HG03378 (cell line): Measurements from ENCODE around the gene CCDC194.

Experiments used
- ATAC-seq: cut with Tn5 transposase; IDR thresholded peaks from one replicate; pipeline ENCODE4 v1.9.1; 2021; ENCODE audit warnings: mild to moderate bottlenecking, moderate library complexity; ENCODE audit not compliant: unreplicated experiment

CCDC194 gene

GRCh38 chr19:17406046-17406886 is 12.3 kb upstream of the CCDC194 start:
- peak; percentile 3 for ATAC-seq

DNA sequence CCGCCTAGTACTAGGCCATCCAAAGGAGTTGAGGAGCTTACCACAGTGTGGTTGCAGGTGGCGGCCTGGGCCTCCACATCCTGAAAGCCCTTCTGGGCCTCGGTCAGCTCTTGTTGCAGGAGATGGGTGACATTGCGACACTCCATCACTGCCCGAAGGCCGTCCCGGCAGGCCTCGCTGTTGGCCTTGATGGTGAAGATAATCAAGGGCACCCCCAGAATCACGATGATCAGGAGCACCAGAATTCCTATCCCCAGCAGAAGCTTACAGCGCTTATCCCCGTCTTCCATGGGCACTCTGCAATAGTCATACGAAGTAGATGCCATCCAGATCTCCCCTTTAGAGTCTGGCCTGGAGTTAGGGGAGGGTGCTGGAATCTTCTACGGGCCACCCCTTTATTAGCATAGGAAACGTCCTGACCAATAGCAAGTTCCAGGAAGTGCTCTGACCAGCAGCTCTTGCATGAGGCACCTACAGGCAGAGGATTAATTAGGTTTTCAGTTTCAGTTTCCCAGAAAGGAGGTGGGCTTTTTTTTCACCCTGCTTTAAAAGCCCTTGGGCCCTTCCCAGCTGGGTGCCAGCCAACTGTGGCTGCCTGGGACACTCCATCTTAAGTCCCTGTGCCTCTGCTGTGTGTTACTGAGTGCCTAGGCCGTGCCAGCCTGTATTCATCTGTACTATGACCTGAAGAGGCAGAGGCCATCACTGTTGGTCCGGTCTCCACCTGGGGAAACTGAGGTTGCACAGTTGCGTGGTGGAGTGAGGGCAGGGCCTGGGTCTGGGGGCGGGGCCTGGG is 11.5 kb upstream of the CCDC194 start, which contains the start of gene BST2:
TSS of gene BST2 (minus strand) at position 381 of the 796 bp plus-strand sequence. CDS start at position 326, 55 bp downstream.
- peak; percentile 71 for ATAC-seq

DNA sequence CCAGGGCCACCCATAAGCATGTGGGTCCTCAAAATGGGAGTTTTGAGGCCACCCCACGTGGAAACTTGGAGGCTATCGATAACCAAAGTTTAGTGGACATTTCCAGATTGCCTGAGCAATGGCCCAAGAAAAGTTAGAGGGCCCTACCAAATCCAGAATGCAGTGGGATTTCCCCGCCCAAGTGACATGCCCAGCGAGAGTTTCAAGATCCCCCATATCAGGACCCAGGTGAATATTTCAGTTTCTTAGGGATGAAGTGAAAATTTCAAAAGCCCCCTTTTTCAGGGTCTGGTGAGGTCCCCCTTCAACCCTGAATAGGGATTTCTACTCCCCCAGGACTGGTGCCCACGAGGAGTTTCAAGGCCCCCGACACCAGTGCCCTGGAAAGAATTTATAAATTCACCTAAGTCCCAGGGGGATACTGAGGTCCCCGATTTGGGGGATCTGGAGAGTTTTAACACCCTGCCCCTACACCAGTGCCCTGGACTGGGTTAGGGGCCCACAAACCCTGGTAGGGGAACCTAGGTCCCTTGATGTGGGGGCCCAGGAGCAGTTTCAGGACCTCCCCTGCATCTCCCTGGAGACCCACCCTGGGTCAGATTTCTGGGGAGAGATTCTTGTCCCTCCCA is 10.7 kb upstream of the CCDC194 start:
- peak; percentile 23 for ATAC-seq

DNA sequence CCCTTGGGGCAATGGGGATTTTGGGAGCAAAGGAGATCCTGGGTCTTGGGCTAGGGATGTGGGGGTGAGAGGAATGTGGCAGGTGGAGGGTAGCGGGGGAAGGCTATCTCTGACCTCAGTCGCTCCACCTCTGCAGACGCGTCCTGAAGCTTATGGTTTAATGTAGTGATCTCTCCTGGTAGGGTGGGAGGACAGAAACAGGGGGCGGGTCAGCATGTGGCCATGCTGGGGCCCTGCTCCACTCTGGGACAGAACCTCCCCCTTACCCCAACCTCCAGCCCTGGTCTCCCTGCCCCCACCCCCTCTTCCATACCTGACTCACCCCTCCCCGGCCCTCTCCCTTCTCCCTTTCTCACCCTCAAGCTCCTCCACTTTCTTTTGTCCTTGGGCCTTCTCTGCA is 10.0 kb upstream of the CCDC194 start:
- ATAC-seq, result no peak

DNA sequence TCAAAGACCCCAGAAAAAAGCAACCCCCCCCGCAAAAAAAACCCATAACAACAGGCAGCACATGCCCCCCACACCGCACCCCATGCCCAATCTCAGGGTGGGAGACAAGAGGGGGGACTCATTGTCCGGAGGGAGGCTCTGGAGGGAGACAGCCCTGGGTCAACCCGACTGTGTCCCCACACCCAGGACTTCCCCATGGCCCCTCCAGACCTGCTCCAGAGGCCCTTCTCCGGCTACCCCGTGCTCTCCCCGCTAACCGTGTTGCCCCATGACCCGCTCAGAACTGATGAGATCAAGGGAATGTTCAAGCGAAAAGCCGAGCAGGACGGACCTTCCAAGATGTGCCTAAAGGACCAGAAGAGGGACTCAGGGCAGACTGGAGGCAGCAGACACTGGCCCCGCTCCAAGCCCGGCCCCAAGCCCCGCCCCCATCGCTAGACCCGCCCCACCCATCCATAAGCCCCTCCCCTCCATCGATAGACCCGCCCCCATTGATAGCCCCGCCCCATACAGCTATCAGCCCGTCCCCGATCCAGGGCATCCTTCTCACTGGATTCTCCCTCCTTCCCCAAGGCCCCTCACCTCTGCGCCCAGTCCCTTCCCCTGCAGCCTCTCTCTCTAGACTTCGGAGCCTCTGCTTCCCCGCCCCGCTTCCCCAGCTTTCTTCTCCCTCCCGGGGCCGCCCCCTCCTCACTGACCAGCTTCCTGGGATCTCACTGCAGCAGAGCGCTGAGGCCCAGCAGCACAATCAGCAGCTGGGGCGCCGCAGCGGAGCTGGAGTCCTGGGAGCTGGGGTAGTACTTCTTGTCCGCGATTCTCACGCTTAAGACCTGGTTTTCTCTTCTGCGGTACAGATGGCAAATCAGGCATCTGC is 9.2 kb upstream of the CCDC194 start:
- no peak for ATAC-seq

DNA sequence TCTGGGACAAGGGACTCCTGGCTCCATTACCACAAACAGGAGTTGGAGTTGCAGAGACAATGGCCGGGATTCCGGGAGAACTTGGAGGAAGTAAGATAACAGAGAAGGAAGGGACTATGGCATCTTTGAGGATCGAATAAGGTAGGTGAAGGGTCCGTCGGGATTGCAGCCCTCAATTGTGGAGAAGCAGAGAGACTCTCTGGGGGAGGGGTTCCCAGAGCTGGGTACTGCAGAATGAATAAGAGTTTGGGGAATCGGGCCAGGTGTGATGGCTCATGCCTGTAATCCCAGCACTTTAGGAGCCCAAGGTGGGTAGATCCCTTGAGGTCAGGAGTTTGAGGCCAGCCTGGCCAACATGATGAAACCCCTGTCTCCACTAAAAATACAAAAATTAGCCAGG is 7.6 kb upstream of the CCDC194 start:
- ATAC-seq, result no peak

- no peak for ATAC-seq
Measured at GRCh38 chr19:17398902-17399527, 5.0 kb upstream of the CCDC194 start.

DNA sequence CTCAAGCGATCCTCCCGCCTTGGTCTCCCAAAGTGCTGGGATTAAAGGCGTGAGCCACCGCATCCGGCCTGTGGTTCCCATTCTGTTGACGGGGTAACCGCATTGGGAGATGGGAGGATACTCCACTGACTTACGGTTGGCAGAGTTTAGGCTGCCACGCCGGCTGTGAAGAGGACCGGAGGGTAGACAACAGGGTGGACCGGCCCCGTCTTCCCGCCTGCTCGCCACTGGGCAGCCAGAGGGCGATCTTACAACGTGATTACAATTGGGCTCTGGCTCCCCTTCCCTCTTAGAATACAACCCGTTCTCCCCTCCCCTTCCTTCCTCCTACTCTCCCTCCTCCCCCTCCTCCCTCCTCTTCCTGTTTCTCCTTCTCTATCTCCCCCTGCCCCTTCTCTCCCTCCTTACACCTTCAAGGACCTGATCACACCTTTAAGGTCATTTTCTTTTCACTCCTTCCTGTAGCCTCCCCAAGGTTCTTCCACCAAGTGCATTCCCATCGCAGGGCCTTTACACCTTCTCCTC is 957 bp upstream of the CCDC194 start:
- no peak for ATAC-seq

GRCh38 chr19:17393002-17393401 is 994 bp downstream of the CCDC194 start:
- no peak for ATAC-seq

- ATAC-seq, result peak; percentile 18
Measured at GRCh38 chr19:17391371-17392151, 2.4 kb downstream of the CCDC194 start.

GRCh38 chr19:17390665-17391370 is 3.2 kb downstream of the CCDC194 start:
- peak; percentile 64 for ATAC-seq

DNA sequence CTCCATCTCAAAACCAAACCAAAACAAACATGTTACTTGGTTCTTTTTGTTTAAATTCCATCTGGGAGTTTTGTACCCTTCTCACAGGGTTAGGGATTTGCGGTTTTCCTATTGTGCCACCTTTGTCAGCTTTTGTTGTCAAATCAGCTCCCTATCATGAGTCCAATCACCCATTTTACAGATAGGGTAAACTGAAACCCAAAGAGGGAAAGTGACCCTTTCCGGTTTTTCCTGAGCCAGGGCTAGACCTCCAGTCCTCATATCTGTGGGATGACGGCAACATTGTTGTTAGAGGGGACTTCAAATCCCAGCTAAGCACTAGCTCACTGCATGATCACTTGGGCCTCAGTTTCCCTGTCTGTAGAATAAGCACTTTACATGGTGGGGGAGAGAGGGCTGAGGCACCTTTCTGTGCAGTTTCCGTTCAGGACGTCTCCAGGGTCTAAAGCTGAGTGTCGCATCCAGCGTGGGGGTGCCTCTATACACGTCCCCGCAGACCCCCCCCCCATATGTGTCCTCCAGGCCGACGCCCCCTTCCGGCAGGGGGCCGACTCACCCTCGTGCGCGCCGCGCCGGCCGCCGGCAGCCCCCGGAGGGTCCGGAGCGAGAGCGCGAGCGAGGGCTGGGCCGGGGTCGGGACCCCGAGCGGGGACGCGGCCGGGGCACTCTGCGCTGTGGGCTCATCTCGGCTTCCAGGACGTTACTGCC is 3.9 kb downstream of the CCDC194 start:
- no peak for ATAC-seq

GRCh38 chr19:17389288-17389687 is 4.7 kb downstream of the CCDC194 start:
- no peak for ATAC-seq

GRCh38 chr19:17385878-17386611 is 8.0 kb downstream of the CCDC194 start:
- ATAC-seq, result no peak

DNA sequence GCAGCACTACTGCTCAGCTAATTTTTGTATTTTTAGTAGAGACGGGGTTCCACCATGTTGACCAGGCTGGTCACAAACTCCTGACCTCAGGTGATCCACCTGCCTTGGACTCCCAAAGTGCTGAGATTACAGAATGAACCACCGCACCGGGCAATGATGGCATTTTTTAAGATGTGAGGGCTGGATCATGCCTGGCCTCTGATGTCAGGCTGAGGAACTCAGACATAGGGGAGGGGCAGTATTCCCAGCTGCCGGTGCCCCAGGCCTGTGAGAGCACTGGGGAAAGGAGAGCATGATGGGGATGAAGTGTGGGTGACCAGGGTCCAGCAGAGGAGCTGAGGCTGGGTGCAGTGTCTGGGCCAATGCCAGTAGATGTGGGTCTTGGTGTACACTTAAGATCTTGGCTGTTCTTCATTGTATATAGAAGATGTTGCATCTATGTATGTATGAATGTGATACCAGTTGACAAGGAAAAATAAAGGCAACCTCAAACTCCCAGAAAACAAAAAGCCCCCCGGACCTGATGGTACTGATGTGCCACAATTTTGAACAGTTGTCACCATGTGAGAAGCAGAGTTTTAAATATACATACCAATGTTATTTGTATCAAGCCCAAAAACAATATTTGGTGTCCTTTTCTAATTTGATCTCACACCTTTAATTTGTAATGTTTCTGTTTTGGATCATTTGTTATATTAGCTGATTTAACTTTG is 13.4 kb downstream of the CCDC194 start:
- no peak for ATAC-seq

DNA sequence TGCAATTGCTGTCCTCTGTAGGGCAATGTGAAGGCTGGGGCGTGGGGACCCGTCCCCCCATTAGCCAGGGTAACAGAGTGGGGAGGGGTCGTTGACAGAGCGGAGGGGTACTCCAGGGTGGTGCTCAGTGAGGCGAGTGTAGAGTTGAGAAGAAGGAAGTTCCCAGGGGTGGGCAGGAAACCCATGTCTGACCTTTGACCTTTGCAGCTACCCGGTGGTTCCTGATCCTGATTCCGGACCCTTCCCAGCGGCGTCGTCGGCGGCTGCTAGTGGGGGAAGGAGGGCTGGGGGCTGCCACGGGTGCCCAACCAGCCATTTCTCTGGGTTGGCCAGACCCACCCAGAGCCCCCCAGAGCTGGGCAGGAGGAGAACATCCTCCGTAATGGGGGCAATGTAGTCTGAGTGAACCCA is 14.8 kb downstream of the CCDC194 start:
- no peak for ATAC-seq
